G401 (cell line): ENCODE data around the gene IRF2BP1. TPM values are rescaled to one million over a fixed set of nuclear protein-coding genes. Genes with fewer than 3 reads are reported as not detected.
A peak's percentile ranks its signal among the peaks of the same experiment; 100 is the strongest.

Experiments used
- DNase-seq: peaks from one replicate; pipeline ENCODE4 v3.0.0-alpha.2; 2015; ENCODE audit warnings: low spot score
- in situ Hi-C: cut with HindIII; loops from 2 replicates; pipeline ENCODE4 v1.10.0; 2016; ENCODE audit warnings: low sequenced_read_pairs, mixed read lengths
- total RNA-seq: library from RNA; depleted of rRNA; stranded (reverse); fragments of >200 nt; shearing (Covaris generic); gene quantifications from 2 replicates; pipeline ENCODE4 v1.2.3, GENCODE V29; 2014; rRNA removed

Gene IRF2BP1
- total RNA-seq, 1 experiment from 2014 or later: 43.4 TPM

DNA sequence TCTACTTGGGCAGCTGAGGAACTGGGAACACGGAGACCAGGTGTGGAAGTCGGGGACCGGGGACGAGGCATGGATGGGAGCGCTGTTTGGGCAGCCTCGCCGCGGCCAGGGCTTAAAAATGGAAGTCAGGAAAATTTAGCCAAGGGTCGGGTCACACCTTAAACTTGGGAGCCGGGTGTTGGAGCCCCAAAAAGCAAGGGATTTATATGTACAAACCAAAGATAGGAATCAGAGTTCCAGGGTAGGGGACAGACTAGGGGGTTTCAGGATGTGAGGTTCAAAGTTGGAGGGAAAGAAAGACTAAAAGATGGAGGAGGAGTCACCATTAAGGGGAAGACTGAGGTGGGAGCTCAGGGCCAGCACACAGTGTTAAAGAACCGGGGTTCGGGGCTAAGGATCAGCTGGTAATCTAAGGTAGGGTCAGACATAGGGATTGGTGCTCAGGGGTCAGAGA is 21.3 kb downstream of the IRF2BP1 start:
- DNase-seq: no peak
- in situ Hi-C loops: no loop called here

DNA sequence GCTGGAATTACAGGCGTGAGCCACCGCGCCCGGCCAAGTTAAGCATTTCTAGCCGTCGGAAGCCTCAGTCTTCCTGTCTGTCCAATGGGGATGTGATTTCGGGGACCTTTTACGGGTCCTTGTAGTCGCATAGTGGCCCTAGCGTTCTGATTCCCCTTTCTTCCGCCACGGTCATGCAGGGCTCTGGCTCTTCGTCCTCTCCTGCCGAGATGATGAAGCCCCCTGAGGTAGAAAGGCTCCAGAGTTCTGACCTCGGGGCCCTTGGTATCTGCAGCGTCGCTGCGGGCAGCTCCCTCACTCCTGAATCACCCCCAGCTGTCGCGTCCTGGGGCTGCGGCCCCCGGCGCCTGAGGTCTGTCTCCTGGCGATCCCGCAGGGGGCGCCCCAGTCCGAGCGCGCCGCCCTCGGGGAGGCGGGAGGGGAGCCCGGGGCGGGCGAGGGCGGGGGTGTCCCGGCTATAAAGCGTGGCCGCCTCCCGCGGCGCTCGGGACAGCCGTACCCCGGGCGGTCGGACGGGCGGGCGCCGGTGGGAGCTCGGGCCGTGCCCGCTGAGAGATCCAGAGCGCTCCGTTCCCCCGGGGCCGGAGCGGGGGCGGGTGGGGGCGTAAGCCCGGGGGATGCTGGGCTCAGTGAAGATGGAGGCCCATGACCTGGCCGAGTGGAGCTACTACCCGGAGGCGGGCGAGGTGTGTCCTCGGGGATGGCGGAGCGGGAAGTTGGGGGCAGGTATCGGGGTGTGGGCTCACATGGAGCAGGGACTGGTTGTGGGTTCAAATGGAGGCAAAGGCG is 21.9 kb downstream of the IRF2BP1 start, which contains the start of gene FOXA3:
FOXA3 (plus strand) TSS at position 487 of the 789 bp plus-strand sequence; CDS start at position 618, 131 bp downstream.
- in situ Hi-C loops: no loop called here
- DNase-seq: no peak

DNA sequence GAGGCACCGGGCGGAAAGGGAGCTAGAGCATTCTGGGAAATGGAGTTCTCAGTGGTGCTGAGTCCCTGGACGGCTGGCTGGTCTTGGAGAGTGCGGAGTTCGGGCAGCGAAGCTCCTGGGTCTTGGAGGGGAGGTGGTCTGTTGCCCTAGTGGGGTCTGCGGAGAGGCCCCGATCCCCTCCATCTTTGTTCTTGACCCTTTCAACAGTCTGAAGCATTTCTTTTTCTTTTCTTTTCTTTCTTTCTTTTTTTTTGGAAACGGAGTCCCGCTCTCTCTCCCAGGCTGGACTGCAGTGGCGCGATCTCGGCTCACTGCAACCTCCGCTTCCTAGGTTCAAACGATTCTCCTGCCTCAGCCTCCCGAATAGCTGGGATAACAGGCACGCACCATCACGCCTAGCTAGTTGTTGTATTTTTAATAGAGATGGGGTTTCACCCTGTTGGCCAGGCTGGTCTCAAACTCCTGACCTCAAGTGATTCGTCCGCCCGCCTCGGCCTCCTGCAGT is 22.6 kb downstream of the IRF2BP1 start:
- in situ Hi-C loops: no loop called here
- DNase-seq: no peak

DNA sequence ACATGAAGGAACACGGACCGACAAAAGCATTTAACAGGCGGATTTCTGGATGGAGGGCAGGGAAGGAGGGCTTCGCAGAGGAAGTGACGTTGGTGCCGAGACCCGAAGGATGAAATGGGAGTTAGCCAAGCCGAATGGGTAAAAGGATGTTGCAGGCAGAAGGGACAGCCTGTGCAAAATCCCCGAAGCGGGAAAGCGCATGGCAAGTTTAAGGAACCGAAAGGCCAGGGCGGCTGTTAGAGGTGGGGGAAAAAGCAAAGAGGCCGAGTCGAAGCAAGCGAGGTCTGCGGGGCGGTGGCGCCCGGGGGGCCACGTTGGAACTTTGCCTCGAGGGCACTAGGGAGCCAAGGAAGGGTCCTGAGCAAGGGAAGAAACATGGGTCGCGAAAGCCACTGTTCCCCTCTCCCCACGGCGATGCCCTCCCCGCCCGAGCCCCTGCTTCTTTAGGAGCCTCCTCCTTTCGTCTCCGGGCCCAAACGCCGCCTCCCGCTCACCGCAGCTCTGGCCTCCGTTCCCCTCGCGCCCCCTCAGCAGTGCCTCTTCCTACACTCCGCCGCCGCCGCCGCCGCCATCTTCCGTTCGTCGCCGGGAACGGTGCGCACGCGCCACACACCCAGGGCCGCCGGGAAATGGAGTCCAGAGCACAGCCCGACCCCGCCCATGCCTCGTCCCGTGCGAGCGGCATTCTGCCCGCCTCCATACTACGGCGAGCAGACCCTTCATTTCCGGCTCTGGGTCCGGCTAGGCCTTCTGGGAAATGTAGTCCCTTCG is 23.2 kb downstream of the IRF2BP1 start, which contains the start of gene SYMPK:
SYMPK (minus strand) TSS at position 584 of the 771 bp plus-strand sequence. CDS start 8,652 bp downstream, outside the sequence.
- in situ Hi-C loops: no loop called here
- DNase-seq: peak; percentile 99

DNA sequence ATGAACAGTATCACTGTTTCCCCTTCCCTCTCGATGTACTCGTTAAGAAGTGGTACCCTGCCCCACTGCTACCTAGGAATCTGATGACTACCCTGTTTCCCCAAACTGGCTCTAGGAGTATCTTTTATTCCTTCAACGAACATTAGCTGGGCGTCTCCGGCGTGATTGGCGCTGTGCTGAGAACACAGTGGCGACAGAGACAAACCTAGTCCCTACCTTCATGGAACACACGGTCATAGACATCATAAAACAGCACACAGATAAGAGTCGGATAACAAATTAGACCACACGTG is 23.7 kb downstream of the IRF2BP1 start:
- DNase-seq: no peak
- in situ Hi-C loops: no loop called here

DNA sequence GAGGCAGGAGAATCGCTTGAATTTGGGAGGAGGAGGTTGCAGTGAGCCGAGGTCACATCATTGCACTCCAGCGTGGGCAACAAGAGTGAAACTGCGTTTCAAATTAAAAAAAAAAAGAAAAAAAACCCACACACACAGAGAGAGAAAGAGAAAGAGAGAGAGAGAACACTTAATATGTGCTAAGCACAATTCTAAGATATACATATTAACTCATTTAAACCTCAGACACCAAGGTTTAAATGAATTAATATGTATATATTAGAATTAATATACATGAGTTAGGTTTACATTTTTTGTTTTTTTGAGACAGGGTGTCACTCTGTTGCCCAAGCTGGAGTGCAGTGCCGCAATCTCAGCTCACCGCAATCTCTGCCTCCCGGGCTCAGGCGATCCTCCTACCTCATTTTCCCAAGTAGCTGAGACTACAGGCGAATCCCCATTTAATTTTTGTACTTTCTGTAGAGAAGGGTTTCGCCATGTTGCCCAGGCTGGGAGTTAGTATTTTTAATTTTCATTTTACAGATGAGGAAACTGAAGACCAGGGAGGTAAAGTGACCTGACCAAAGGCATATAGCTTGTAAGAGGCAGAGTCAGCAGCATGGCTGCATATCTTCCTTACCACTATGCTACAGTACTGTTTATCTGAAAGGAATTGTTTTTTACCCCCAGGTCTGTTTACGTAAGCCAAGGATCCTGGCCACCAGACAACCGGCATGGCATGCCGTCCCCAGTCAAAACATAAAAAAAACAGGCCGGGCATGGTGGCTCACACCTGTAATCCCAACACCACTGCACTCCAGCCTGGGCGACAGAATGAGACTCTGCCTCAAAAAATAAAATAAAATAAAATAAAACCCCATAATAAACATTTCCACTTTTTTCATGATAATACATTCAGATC is 25.3 kb downstream of the IRF2BP1 start:
- in situ Hi-C loops: no loop called here
- DNase-seq: no peak

DNA sequence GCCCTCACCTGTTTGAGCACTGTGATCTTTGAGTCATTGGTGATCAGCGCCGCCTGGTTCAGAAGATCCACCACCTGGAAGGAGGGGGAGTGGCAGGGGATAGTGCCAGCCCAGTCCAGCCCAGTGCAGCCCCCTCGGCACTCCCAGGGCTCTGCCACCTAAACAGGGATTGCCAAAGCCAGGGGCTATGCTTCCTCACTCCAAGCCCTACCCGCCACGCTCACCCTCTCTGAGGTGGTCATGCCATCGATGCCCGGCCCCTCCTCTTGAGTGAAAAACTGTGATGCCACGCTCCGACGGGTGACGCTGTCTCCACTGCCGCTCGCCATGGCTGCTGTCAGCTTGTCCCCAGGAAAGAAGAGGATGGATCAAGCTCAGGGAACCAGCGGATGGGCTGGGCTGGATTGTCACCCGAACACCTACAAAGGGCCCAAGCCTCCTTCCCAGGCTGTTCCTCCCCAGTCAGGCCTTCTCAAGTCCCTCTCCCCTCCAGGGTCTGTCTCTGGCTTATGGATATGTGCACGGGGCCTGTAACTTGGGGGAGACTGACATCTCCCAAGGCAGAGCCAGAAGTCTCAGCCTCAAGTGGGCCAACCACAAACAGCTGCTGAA is 31.7 kb downstream of the IRF2BP1 start:
- in situ Hi-C loops: no loop called here
- no peak for DNase-seq

DNA sequence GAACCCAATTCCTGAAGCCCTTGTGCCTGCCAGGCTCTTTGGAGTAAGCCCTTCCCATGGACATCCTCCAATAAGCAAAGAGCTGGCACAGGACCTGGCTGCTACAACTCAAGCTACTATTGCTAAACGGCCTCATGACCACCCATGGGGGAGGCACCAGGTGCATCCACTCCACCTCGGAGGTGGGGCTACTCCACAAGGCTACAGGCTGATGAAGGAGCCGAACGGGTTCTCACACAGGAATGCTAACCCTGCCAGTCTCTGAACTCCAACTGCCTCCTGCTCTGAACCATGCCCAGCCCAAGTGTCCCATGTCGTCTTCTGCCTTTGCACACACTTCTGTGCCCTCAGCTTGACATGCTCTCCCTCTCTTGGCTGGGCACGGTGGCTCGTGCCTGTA is 33.0 kb downstream of the IRF2BP1 start:
- DNase-seq: peak; percentile 9
- in situ Hi-C loops: no loop called here

DNA sequence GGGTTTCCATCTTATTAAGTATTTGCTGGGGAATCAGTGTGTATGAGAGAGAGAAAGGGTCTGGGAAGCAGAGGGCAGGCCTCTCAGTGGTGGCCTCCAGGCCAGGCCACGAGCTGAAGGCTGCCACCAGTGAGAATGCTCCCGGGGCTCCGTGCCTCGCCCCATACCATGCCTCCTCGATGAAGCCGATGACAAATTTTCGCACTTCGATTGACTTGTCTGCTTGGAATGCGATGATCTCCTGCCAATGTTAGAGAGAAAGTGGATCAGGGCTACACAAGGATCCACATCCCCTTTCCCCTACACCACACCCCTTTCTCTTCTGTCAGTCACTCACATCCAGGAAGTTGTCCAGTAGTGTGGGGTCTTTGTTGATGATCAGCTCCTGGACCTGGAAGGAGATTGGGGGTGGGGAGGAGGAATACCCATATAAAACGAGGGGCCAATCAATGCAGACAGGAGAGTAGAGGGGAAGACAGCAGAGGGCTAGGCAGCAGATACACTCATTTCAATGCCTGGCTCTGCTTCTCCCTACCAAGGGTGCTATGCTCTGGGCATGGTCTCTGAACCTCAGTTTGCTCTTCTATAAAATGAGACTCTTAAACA is 33.7 kb downstream of the IRF2BP1 start:
- DNase-seq: no peak

DNA sequence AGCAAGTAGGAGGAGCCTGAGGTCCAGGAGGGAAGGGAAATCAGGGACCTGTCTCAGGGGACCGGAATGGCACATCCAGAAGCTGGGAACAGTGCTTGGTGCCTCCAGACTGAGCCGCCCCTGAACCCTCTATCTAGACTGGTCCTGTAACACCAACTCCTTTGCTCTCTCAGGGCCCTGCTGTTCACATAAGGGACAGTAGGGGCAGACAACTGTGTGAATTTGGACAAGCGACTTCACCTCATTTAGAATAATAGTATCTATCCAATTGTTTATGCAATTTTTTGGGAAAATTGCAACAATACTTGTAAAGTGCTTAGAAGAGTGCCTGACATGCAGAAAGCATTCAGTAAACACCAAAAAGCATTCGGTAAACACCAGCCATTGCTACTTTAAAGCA is 37.0 kb downstream of the IRF2BP1 start:
- no peak for DNase-seq
- in situ Hi-C loops: no loop called here

More for the DNA sequence above, 33.7 kb downstream of the IRF2BP1 start:
- in situ Hi-C loops: no loop called here

DNA sequence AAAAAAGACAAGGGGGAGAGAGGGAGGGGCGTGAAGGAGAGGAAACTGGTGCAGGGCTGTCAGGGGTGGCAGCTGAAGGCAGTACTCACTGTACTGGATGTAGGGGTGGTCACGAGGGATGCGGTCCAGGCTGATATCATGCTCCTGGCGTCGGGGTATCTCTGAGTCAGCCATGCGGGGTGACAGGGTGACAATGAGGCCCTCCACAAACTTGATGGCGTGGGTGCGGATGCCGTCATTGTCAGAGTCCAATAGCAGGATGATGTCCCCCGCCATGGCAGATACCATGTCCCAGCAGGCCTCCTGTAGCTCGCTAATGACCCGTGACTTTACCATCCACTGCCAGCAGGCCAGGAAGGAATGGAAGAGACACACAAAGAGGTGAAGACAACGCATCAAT is 38.3 kb downstream of the IRF2BP1 start:
- in situ Hi-C loops: no loop called here
- DNase-seq: no peak

DNA sequence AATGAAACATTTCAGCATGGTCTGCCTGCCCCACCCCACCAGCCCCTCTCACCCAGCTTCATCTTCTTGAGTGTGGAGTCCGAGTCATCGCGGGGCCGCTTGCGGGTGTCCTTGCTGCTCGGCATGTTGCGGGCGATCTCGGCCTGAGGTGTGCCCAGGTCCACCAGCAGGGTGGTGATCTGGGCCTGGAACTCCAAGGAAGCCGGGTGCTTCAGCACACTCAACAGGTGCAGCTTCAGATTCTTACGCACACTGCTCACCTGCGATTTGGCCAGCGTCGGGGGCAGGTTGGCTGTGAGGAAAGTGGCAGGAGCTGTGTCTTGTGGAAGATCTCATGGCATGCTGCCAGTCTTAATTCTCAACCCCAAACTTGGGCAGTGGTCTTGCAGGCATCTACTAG is 43.7 kb downstream of the IRF2BP1 start:
- no peak for DNase-seq
- in situ Hi-C loops: no loop called here

DNA sequence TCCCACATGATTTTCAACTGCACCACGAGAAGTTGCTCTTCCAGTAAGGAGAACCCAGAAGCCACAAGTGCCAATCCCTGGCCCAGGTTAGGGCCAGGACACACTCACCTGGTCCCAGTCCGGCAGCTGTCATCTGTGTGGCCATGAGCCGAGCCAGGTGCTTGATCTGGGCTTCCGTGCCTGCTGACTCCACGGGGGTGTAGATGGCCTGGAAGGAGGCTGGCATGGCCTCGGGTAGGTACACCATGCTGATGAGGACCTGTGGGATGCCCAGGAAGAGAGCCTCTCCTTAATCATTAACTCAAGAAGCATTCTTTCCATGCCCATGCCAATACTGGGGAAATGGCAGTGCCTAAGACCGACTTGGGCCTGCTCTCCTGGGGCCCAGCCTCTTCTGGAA is 51.0 kb downstream of the IRF2BP1 start:
- DNase-seq: no peak
- in situ Hi-C loops: no loop called here

Other genes with a start within 250 kb of the IRF2BP1 start
- gene EML2, start 246.7 kb downstream of the IRF2BP1 start, total RNA-seq: 34.5 and 52.9 TPM in 2 replicates
- 4.2 and 8.0 TPM in 2 replicates for gene GIPR, start 217.9 kb downstream of the IRF2BP1 start, total RNA-seq
- 394 and 514 TPM in 2 replicates for gene SNRPD2, start 194.2 kb downstream of the IRF2BP1 start, total RNA-seq
- 28.5 and 32.9 TPM in 2 replicates for gene QPCTL, start 193.5 kb downstream of the IRF2BP1 start, total RNA-seq
- 15.1 and 29.5 TPM in 2 replicates for gene FBXO46, start 155.2 kb downstream of the IRF2BP1 start, total RNA-seq
- not detected in 2 replicates for gene MEIOSIN, start 152.7 kb downstream of the IRF2BP1 start, total RNA-seq
- gene SIX5, start 116.9 kb downstream of the IRF2BP1 start, total RNA-seq: 22.1 and 27.9 TPM in 2 replicates
- gene DMPK, start 103.7 kb downstream of the IRF2BP1 start, total RNA-seq: 22.4 and 37.5 TPM in 2 replicates
- gene DMWD, start 93.3 kb downstream of the IRF2BP1 start, total RNA-seq: 20.5 and 28.6 TPM in 2 replicates
- 0.12 TPM in 1 of 2 replicates, not detected in the other for gene RSPH6A, start 70.8 kb downstream of the IRF2BP1 start, total RNA-seq
- gene SYMPK, start 23.0 kb downstream of the IRF2BP1 start, total RNA-seq: 131 and 136 TPM in 2 replicates
- 4.5 and 5.5 TPM in 2 replicates for gene FOXA3, start 21.8 kb downstream of the IRF2BP1 start, total RNA-seq
- gene MYPOP, start 16.5 kb upstream of the IRF2BP1 start, total RNA-seq: 0.12 and 1.9 TPM in 2 replicates
- 0.07 TPM in 1 of 2 replicates, not detected in the other for gene NANOS2, start 28.6 kb upstream of the IRF2BP1 start, total RNA-seq
- gene NOVA2, start 87.7 kb upstream of the IRF2BP1 start, total RNA-seq: not detected in 2 replicates
- 6.6 and 9.5 TPM in 2 replicates for gene CCDC61, start 109.3 kb upstream of the IRF2BP1 start, total RNA-seq
- gene PGLYRP1, start 136.9 kb upstream of the IRF2BP1 start, total RNA-seq: not detected in 2 replicates
- not detected in 2 replicates for gene IGFL4, start 154.9 kb upstream of the IRF2BP1 start, total RNA-seq
- gene IGFL3, start 238.5 kb upstream of the IRF2BP1 start, total RNA-seq: 0.49 and 0.75 TPM in 2 replicates